Measurements from ENCODE around the gene GPX7. TPM values are rescaled to one million over a fixed set of nuclear protein-coding genes. Genes with fewer than 3 reads are reported as not detected.
A peak's percentile ranks its signal among the peaks of the same experiment; 100 is the strongest.

The GPX7 gene
- total and polyA plus RNA-seq, 7 donors, result 2.5 to 49.3 (median 17.0) TPM

DNA sequence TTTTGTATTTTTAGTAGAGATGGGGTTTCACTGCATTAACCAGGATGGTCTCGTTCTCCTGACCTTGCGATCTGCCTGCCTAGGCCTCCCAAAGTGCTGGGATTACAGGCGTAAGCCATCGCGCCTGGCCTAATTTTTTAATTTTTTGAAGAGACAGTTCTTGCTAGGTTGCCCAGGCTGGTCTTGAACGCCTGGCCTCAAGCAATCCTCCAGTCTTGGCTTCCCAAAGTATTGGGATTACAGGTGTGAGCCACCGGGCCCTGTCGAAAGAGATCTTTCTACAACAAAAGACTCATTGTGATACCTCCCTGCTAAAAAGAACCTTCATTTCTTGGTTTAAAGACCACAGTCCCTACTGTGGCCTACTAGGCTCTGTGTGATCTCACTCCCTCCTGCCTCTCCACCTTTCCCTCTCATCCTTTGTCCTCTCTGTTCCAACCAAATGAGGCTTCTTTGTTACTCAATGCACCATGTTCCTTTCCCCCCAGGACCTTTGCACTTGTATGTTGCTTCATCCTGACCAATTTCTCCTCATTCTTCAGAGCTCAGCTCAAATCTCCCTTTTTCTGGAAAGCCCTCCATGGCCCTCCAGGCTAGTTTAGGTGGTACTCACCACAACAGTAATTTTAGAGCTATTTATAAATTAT, 1.5 kb upstream of the GPX7 start:
- 96 to 97% methylated on average over 8 of the region's 8 CpGs for WGBS, 2 donors
- Histone ChIP-seq H3K27me3 (peaks cover 0 to 1% (median 0%) of the 10 kb centered on the region in 3 donors), H3K27ac (no peak overlapping the region), H3K36me3 (no peaks in the 10 kb centered on the region), H3K9me3 (no peaks in the 10 kb centered on the region), H3K4me3 (no peak overlapping the region), H3K4me1 (peaks cover 0 to 33% (median 26%) of the 10 kb centered on the region in 4 donors)
- TF ChIP-seq POLR2AphosphoS5 (IDR thresholded peaks at IDR 0.05) (no peak), POLR2A (IDR thresholded peaks at IDR 0.05) (no peak), EP300 (IDR thresholded peaks at IDR 0.05) (no peak)
- TF ChIP-seq, protein P1, sequence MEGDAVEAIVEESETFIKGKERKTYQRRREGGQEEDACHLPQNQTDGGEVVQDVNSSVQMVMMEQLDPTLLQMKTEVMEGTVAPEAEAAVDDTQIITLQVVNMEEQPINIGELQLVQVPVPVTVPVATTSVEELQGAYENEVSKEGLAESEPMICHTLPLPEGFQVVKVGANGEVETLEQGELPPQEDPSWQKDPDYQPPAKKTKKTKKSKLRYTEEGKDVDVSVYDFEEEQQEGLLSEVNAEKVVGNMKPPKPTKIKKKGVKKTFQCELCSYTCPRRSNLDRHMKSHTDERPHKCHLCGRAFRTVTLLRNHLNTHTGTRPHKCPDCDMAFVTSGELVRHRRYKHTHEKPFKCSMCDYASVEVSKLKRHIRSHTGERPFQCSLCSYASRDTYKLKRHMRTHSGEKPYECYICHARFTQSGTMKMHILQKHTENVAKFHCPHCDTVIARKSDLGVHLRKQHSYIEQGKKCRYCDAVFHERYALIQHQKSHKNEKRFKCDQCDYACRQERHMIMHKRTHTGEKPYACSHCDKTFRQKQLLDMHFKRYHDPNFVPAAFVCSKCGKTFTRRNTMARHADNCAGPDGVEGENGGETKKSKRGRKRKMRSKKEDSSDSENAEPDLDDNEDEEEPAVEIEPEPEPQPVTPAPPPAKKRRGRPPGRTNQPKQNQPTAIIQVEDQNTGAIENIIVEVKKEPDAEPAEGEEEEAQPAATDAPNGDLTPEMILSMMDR (IDR thresholded peaks at IDR 0.05), result no peak
- intact Hi-C loops (cut with DNase I), result loop anchor here (5.0 kb wide), 1 partner anchor 198 kb away; the partner anchor contains the start of genes ORC1 and PRPF38A
- no peak for DNase-seq

DNA sequence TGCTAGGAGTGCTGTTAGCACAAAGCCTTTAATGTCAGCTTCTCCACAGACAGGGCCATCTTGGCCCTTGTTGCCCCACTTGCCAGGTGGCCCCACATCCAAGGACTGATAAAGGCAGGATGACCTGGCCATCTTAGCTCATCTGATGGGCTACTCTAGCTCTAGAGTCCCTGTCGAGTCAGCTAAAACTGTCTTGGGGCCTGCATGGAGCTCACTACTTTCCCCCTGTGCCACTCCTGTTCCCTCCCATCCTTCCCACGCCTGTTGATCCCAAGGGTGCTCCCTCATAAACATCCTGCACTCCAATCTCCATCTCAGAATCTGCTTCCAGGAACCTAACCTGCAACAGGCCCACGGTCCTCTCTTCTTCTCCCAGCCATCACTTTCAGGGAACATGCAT, 652 bp upstream of the GPX7 start:
- Histone ChIP-seq H3K9me3 (no peaks in the 10 kb centered on the region), H3K4me3 (peak overlapping the region in 3 of 4 donors; percentile 62 to 71 (median 65)), H3K36me3 (peaks cover 0 to 4% (median 0%) of the 10 kb centered on the region in 4 donors), H3K27ac (peak overlapping the region in 3 of 4 donors; percentile 83 to 89 (median 84)), H3K4me1 (peaks cover 0 to 33% (median 26%) of the 10 kb centered on the region in 4 donors), H3K27me3 (no peaks in the 10 kb centered on the region)
- DNase-seq, result no peak
- TF ChIP-seq POLR2AphosphoS5 (IDR thresholded peaks at IDR 0.05) (no peak), POLR2A (IDR thresholded peaks at IDR 0.05) (no peak), EP300 (IDR thresholded peaks at IDR 0.05) (no peak)
- TF ChIP-seq, protein P1 (IDR thresholded peaks at IDR 0.05), result no peak
- intact Hi-C loops (cut with DNase I), result loop anchor here (5.0 kb wide), 1 partner anchor 199 kb away; the partner anchor contains the start of genes ORC1 and PRPF38A
- 83 to 91% methylated on average over 3 of the region's 3 CpGs for WGBS, 2 donors

DNA sequence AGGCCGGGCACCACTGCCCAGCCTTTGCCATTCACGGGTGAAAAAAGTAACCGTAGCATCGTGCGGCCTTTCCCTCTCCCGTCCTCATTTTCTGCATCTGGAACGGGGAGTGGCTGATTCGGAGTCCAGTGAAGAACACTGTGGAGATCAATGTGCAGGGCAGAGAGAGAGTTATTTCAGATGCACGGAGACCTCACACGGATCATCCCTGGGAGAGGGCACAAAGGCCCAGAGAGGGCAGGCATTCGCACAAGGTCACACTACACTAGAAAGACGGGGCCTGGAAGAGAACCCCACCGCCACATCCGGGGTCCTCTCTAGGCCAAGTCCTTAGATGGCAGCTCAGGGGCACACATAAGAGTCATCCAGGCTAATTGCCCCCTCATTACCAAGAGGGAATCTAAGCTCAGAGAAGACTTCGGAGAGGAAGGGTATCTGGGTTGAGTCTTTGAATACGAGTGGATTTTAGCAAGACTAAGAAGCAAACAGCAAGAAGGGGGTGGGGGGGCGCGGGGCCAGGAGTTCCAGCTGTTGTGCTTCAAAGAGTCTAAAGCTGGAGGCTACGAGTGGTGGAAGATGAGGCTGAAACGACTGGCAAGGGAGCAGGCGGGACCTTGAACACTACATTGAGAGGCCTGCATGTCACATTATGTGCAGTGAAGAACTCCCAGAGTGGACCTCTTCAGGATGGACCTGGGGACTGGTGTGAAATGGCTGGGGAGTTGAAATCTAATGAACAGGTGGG, 857 bp downstream of the GPX7 start:
- intact Hi-C loops (cut with DNase I), result loop anchor here (2.0 to 5.0 kb wide), 2 partner anchors 48 to 201 kb away; partner anchors contain the start of genes ORC1 and PRPF38A
- Histone ChIP-seq H3K9me3 (no peaks in the 10 kb centered on the region), H3K36me3 (peaks cover 0 to 19% (median 7%) of the 10 kb centered on the region in 4 donors), H3K27me3 (no peaks in the 10 kb centered on the region), H3K4me3 (peak overlapping the region; percentile 46 to 71 (median 64)), H3K27ac (peak overlapping the region; percentile 80 to 89 (median 84)), H3K4me1 (peaks cover 0 to 33% (median 26%) of the 10 kb centered on the region in 4 donors)
- no peak for DNase-seq
- WGBS, 2 donors, result 46 to 55% methylated on average over 21 of the region's 21 CpGs
- no peak for TF ChIP-seq EP300 (IDR thresholded peaks at IDR 0.05)
- TF ChIP-seq, protein P1 (IDR thresholded peaks at IDR 0.05), result no peak
- no peak for TF ChIP-seq POLR2A (IDR thresholded peaks at IDR 0.05)
- no peak for TF ChIP-seq POLR2AphosphoS5 (IDR thresholded peaks at IDR 0.05)

- H3K4me3 ChIP-seq, result peak overlapping the region in 1 of 4 donors; percentile 71
- TF ChIP-seq POLR2A (IDR thresholded peaks at IDR 0.05) (no peak), EP300 (IDR thresholded peaks at IDR 0.05) (no peak), POLR2AphosphoS5 (IDR thresholded peaks at IDR 0.05) (no peak)
- TF ChIP-seq, protein P1 (IDR thresholded peaks at IDR 0.05), result no peak
- peaks cover 0 to 33% (median 26%) of the 10 kb centered on the region in 4 donors for H3K4me1 ChIP-seq
- DNase-seq, result no peak
- 88 to 92% methylated on average over 6 of the region's 6 CpGs for WGBS, 2 donors
- intact Hi-C loops (cut with DNase I), result loop anchor here (2.0 to 5.0 kb wide), 2 partner anchors 49 to 201 kb away; partner anchors contain the start of genes ORC1 and PRPF38A
- no peaks in the 10 kb centered on the region for H3K27me3 ChIP-seq
- peaks cover 0 to 25% (median 9%) of the 10 kb centered on the region in 4 donors for H3K36me3 ChIP-seq
- H3K9me3 ChIP-seq, result no peaks in the 10 kb centered on the region
- H3K27ac ChIP-seq, result peak overlapping the region; percentile 80 to 89 (median 84)
Measured at GRCh38 chr1:52603630-52604029, 1.5 kb downstream of the GPX7 start.

All from sigmoid colon (tissue), 7 donors.